GM19239 (cell line): Measurements from ENCODE around the gene DTNB.

ENCODE experiments used
- DNase-seq: peaks from one replicate; pipeline ENCODE4 v3.0.0; 2011; ENCODE audit warnings: low spot score; ENCODE audit not compliant: insufficient read length
- FAIRE-seq: peaks from 2 replicates; lab custom pipeline; 2011; peaks lifted over from hg19 to GRCh38; lab: Jason Lieb, UNC

DTNB gene

DNA sequence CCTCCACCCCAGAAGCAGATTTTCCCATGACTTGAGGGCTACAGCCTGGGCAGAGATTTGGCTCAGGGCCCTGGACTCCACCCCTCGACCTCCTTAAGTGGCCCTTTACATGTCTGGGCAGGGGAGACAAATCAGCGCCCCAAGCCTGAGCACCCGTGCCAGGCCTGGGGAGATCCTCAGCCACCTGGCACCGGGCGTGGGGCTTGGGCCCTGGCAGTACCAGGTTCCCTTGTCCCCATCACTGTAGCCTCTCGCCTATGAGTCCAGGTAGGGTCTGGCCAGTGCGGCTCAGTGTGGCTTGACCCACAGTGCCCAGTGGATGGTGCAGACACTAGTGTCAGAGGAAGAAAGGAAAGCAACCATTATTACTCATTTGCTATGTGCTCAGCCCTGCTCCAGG, 309.6 kb downstream of the DTNB start:
- DNase-seq (no peak), FAIRE-seq (no peak)

DNA sequence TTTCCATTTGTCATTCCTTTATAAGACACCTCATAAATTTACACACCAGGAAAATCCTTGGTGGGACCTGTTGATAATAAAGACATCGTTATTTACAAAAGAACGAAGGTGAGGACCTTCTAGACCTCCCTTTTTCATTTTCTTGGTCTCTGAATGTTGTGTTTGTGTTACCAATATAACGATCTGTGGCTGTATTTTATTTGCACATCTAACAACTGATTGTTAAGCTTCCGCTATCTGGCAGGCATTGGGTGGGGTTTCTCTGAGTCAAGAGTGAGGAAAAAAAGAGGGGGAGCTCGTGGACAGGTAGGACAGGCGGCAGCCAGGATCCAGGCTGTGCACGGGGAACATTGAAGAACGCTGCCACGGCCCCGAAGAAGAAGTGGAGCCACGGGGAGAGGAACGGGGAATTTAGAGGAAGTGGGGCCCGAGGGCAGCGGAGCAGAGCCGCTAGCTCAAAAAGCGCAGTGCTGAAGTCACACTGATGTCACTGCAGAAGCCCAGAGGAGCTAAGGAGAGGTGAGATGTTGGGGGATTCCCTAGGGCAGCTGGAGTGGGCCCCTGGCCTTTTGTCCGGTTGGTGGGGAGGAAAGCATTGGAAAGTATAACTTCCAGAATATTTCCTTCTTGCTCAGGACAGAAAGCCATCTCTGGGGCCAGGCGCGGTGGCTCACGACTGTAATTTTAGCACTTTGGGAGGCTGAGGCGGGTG, 310.8 kb downstream of the DTNB start:
- DNase-seq (peak; percentile 80), FAIRE-seq (no peak)

DNA sequence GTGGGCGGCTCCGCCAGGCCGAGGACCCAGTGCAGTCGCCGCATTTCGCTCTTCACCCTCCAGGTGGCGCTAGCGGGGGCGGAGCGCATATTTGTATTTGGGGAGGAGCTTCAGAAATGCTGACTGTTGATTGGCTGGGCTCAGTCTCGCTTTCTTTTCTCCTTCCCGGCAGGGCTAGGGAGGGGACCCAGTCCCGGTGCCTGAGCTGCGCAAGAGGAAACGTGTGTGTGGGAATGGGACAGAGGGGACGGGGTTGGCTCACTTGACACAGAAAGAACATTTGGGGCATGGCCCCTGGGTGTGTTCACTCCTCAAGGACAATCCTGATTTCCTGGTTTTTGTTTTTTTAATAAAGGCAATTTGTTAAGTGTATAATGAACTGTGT, 311.3 kb downstream of the DTNB start:
- FAIRE-seq (peak; percentile 100), DNase-seq (peak; percentile 82)

DNA sequence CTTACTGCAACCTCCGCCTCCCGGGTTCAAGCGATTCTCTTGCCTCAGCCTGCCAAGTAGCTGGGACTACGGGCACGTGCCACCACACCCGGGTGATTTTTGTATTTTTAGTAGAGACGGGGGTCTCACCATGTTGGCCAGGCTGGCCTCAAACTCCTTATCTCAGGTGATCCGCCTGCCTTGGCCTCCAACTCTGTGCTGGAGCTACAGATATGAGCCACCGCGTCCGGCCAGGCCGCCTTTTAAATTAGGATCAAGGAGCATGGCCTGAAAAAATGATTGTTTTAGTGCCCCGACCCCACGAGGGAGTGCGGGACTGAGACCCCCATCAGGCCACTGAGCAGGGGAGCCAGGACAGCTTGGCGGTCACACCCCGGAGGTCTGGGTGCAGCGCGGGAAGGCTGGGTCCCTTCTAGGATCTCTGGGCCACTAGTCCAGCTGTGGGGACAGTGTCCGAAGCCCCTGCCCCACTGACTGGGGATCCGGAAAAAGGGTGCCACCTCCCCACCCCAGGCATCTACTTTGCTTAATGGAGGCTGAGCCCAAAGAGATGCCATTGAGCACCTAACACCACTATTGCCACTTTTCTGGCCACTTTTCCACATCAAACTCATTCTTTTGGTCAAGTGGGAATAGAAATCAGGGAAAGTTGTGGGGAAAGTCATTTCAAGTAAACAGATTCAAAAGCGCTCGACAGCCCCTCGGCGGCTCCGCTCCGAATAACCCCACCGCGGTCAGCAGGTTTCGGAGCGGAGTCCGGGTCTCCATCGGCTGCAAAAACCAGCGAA, 311.9 kb downstream of the DTNB start:
- DNase-seq (no peak), FAIRE-seq (no peak)

DNA sequence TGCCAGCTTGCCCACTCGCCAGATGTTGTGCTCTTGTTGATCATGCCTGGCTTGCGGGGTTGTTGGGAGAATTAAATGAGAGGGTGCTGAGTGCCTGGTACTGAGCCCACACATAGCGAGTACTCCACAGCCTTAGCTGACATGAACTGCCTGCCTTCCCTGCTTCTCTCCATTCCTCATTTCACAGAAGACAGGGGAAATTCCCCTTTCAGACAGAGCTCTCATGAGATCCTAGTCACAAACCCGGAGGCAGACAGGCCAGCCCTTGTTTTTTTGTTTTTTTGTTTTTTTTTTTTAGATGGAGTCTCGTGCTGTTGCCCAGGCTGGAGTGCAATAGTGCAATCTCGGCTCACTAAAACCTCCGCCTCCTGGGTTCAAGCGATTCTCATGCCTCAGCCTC, 314.5 kb downstream of the DTNB start:
- no peak for DNase-seq
- FAIRE-seq, result no peak

DNA sequence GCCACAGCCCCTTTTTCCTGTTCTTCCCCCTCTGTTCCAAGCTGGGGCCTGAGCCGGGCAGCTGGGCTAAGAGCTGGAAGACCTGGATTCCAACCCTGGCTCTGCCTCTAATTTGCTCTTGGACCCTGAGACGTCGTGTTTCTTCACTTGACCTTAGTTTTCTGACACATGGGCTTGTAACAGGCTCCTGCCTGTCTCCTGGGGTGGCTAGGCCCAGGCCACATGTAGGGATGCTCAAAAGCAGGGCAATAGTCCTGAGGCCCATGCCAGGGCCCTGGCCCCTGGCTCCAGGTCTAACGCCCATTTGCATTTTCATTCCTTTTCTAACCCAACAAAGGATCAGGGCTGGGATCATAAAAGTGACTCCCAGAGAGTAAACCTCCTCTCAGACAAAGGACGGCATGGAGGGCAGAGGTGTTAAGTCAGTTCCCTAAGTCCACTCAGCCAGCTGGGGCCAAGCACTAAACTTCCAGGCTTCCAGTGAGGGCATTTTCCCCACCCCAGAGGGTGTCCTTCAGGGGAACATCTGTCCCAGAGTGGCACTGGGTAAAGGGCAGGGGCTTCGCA, 315.0 kb downstream of the DTNB start:
- no peak for FAIRE-seq
- no peak for DNase-seq

DNA sequence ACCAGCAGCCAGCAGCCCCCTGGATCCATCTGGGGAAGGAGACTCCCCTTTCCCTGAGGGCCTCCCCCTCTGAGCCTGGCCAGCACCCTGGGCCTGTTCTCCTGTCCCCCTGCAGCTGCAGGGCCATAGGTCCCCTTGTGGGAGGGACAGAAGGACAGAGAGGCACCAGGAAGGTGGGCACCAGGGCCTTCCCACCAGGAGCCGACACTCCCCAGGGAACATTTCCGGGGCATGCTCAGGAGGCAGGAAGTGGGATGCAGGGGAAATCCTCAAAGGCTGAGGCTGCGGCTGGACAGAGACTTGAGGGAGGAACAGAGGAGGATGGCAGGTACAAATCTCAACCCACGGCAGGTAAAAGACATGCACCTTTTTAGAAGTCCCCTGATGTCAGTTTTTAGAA, 317.3 kb downstream of the DTNB start:
- no peak for DNase-seq
- no peak for FAIRE-seq

DNA sequence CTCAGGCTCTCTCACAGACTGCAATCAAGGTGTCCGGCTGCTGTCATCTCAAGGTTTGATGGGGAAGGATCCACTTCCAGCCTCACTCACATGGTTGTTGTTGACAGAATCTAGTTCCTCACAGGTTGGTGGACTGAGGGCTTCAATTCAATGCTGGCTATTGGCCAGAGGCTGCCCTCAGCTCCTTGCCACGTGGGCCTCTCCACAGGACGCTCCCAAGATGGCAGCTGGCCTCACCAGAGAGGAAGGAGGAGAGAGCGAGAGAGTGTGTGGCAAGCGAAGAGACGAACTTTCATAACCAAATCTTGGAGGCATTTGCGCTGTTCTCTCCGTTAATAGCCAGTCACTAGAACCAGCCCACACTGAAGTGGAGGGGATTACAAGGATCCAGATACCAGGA, 318.1 kb downstream of the DTNB start:
- FAIRE-seq, result no peak
- no peak for DNase-seq

DNA sequence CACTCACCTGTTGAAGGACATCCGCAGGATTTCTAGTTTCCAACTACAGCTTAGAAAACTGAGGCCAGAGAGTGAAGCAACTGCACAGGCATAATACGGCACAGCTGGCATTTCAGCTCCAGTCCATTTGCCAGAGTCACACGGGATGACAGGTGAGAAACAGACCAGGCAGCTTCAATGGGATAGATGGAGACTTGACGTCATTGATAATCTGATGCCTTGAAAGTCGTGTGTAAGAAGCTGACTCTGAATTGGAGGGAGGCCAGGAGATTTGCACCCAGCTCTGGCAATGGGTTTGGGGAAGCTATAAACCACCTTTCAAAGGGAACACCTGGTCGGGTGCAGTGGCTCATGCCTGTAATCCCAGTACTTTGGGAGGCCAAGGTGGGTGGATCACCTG, 319.3 kb downstream of the DTNB start:
- DNase-seq (no peak), FAIRE-seq (no peak)

DNA sequence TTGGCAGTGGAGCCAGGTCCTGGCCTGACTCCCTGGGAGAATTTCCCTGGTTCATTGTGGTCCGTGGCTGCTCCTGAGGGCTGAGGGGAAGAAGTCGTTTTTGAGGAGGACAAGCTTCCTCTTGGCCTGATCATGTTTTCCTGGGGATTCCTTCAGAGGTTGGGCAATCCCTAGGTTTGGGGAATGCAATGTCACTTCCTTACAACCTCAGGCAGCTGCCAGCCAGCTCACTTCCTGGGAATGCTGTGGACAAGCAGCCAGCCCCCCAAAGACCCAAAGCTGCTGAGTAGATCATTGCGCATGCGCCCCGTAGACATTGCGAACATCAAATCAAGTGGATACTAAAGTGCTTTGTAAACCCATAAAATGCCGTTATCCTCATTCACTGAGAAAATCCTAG, 324.0 kb downstream of the DTNB start:
- DNase-seq (no peak), FAIRE-seq (no peak)

DNA sequence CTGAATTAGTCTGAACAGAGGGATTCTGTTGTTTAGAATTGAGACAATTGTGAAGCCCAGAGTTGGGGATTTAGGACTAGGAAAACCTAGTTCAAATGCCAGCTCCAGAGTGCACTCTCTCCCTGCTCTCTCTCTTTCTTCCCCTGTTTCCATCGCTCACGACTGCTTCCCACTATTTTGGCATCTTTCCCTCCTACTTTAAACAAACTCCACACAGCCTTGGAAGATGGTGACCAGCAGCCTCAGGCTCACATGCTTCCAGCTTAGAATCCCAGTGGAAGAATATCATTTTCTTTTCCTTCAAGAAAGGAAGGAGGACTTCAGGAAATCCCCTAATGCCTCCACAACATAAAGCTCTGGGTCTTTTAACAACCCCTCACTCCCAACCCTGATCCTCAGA, 325.5 kb downstream of the DTNB start:
- FAIRE-seq (no peak), DNase-seq (no peak)

DNA sequence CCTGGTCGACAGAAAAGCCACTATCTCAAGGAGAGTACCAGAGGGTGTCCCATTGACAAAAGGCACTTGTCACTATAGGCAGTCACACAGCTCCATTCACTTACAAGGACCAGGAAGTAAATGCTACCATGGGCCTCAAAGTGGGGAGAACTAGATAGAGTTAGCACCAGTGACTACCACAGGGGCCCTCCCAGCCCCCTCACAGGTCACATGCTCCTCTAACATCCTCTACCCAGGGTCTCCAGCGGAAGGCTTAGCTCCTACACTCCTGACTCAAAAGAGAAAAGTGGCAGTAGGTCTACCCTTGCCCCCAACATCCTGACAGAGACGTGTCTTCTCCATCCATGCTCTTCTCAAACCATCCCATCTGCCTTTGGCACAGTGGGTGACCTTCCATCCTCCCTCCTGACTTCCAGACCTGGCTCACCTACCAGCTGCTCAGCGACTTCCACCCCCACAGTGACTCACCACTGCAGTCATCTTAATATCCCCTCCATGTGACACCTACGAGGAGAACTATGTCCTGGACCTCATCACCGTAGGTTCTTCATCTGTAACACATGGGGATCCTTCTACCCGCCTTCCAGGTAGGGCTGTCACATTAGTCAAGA, 326.1 kb downstream of the DTNB start:
- no peak for DNase-seq
- FAIRE-seq, result no peak

DNA sequence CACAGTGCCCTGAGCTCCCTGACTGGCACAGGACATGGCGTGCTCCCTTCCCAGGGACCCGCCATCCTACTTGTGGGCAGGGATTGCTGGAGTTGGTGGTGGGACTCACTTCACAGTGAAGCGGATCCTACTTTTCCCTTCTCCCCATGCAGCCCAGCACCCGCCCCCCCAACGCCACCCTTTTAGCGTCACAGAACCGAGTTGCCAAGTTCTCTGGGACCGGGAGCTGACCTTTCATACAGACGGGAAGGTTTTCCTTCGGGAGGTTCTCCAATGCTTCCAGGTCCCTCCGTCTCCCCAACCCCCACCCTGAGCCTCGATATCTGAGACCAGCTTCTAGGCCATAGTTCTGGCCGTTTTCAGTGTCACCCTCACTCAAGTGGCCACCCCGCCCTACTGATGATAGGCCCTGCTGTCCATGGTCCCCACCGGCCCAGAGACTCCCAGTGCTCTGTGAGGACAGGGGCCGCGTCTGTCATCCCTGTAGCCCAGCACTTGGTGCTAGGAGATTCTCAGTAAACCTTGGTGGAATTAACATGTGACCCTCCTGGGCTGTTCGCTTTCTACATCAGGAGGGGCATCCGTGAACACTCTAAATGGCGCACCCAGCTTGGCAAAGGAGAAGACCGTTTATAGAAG, 330.1 kb downstream of the DTNB start:
- FAIRE-seq (no peak), DNase-seq (no peak)

DNA sequence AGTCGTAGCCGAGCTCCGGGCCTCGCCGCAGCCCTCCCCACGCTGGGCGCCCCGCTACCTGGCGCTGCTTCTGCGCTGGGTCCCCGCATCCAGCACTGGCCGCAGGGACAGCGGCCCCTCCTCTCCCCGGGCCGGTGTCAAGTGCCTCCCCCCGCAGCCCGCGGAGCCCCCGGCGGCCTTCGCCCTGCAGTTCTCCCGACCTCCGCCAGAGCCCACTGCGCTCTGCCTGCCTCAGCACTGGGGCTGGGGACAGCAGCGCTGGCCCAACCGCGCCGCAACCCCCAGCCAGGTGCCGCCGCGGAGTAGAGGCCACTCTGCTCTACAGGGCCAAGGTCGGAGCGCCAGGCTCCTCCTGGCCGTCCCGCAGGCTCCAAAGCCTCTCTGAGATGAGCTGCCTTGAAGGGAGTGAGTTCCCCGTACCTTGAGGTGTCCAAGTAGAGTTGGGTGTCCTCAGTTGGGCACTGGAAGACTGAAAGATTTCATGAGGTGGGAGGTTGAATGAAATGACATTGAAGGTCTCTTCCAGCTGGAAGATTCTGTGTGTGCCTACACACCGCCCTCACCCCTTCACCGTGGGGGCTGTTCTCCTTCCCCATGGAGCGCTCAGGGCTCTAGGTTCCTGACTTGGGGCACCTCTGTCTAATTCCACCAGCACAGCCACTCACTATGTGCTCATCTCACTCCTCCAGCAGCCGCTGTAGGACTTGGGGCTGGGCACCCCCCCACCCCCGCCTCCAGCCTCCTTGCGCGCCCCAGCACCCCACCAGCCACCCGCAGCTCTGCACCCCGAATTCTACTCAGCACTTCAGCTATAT, 330.8 kb downstream of the DTNB start:
- peak; percentile 86 for FAIRE-seq

DNA sequence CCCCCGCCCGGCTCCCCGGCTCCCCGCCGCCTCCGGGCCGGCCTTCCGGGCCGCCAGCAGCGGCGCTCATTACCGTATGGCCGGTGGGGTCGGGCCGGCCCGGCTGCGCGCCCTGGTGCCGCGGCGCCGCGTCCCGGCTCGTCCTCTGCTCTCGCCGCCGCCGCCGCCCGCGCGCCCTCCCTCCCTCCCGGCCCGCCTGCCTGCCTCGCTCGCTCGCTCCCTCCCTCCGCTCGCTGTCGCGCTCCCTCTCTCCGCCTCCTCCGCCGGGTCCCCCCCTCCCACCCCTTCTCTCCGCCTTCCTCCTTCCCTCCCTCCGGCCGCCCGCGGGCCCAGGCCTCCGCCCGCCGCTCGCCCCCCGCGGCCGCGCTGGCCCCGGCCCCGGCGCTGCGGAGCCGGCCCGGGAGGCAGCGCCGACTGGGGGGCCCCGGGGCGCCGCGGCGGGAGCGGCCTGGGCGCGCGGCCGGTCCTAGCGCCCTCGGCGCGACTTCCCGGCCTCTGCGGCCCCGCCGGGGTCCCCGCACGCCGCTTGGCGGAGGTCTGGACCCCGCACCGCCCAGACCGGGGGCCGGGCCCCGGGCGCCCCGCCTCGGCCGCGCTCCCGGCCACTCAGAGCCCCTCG, 331.5 kb downstream of the DTNB start, which contains the start of gene DNMT3A:
DNMT3A (minus strand) TSS at position 173 of the 619 bp plus-strand sequence. CDS start 27,941 bp downstream, outside the sequence.
- peak; percentile 80 for DNase-seq
- FAIRE-seq, result peak; percentile 53

More for the DNA sequence above, 330.8 kb downstream of the DTNB start:
- DNase-seq, result peak; percentile 96

DNA sequence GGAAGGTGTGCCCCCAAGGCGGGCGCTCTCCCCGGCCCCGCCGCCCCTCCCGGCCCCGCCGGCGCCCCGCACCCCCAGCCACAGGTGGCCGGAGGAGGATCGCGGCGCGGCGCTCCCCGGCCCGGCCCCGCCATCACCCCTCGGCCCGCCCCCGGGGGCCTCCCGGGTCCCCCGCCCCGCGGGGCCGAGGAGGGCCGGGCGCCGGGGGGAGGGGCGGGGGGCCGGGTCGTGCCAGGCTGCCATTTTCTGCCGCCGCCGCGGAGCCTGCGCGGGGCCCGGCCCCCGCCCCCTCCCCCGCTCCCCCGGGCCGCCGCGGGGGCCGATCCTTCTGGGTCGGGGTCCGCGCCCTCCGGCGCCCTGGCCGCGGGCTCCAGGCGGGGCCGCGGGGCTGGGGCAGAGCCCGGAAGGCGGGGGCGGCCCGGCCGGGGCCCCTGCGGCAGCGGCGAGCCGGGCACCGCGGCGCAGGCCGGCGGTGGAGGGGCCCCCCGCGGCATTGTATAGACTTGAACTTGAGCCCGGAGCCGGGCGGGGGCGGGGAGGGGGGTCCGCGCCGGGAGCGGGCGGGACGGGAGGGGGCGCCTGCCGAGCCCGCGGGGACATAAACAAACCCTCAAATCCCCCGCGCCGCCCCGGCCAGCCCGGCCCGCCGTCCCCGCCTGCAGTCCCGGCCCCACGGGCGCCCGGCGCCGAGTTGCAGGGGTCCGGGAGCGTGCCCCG, 332.2 kb downstream of the DTNB start:
- DNase-seq, result peak; percentile 75
- no peak for FAIRE-seq

DNA sequence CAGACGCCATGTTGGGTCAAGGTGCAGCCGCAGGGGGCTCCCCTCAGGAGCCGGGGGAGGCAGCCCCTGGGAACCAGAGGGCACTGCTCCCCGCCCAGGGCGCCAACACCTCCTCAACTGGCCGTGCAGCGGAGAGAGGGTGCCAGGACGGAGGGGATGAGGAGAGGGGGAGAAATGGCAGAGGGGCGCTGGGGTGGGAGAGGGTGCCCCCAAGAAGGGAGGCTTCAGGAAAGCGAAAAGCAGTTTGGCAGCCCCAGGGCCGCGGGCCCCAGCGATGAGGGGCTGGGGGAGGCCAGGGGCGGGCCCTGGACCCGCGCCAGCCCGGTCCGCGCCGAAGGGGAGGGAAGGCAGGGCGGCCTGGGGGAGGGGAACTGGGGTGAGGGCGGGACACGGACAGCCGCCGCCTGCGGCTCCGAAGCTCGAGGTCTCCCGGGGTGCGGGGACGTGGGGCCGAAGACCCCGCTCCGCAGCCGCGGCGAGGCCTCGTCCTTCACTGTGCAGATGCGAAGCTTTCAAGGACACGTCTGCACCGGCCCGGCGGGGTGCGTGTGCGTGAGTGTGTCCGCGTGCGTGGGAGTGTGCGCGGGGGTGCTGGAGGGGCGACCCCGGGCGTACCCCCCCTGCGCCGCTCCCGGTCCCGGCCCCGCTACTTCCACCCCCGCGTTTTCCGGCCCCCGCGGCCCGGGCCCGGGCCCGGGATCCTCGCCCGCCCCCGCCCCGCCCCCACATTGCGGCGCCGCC, 333.0 kb downstream of the DTNB start:
- FAIRE-seq, result no peak

DNA sequence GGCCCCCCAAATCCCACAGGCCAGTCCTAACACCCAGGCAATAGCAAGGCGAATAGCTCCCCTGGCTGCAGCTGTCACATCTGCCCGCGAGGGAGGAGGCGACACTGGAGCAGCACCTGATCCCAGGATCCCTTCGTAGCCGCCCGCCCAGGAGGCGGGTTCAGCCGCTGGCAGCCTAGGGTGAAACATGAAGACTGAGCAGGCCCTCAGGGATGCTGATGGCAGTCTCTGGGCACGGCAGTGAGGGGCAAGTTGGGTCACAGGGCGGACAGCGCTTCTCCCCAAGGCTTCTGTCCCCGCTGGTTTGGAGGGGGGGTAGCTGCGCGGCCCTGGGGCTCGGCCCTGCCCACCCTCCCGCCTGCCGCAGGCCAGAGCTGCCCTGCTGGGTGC, 333.6 kb downstream of the DTNB start:
- DNase-seq, result no peak
- no peak for FAIRE-seq

More for the DNA sequence above, 333.0 kb downstream of the DTNB start:
- DNase-seq, result no peak
